Erythroblast (primary cell): ENCODE results near the gene SYT9.

Experiments used
- GATA1 ChIP-seq: IDR thresholded peaks from 2 replicates; pipeline ENCODE4 v1.6.1; 2011; ENCODE audit warnings: low read depth, mild to moderate bottlenecking, control low read depth, low read length, moderate library complexity
- POLR2A ChIP-seq: IDR thresholded peaks from 2 replicates; pipeline ENCODE4 v1.6.1; 2011; ENCODE audit warnings: mild to moderate bottlenecking, low read length

DNA sequence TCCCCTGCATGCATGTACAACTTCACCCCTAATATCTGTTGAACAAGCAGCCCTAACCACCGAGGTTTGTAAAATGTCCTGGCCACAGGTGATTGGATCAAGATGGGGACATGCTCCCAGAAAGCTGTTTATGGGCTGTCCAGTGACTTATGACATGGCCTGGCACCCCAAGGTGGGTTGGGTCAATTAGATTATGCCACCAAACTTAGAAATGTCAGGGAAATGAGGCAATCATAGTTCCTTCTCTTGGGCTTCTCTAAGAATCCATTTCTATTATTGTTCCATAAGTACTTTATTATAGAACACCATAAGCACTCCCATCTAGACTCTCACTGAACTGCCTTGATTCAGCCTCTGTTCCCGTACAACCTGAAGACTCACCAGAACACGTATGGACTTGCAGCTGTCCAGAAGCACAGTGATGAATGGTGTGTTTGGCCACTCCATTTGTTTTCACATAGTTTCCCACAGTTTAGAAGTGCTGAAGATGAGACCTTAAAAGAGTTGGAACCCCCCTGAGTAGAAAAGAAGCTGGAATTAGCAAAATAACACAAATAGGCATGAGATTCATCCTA lies 188.1 kb downstream of the SYT9 start:
- TF ChIP-seq GATA1 (no peak), POLR2A (no peak)
